Caco-2 (cell line): ENCODE results near the gene NCK1. TPM values are rescaled to one million over a fixed set of nuclear protein-coding genes. Genes with fewer than 3 reads are reported as not detected.

Source experiments
- BruUV-seq: library from RNA; stranded (reverse); fragments of 400-500 nt; replicated peaks from 2 replicates; lab custom pipeline; 2021; lab: Mats Ljungman, UMichigan
- CTCF ChIA-PET: fragments of 300-600 bp; sonication (Branson Sonifier 250); formaldehyde crosslinking; loops from one replicate; lab custom pipeline; 2022; ENCODE audit warnings: antibody characterized with exemption; lab: Charles Lee
- POLR2A ChIA-PET: fragments of 300-600 bp; sonication (Branson Sonifier 250); formaldehyde crosslinking; loops from one replicate; lab custom pipeline; 2022; ENCODE audit warnings: antibody characterized with exemption; lab: Charles Lee
- DNase-seq, 2 experiments: peaks; one replicate each; pipeline versions ENCODE4 v3.0.0 to v3.0.0-alpha.2; 2020 to 2022
- H3K27me3 ChIP-seq: replicated peaks from 2 replicates; pipeline ENCODE4 v1.6.0; 2011; ENCODE audit warnings: low read length; ENCODE audit not compliant: control insufficient read depth, insufficient read depth
- H3K36me3 ChIP-seq: 2 replicates; pipeline ENCODE4 v1.5.1; 2011; ENCODE audit warnings: low read length; ENCODE audit not compliant: control insufficient read depth, insufficient read depth
- H3K4me1 ChIP-seq: fragments of 250-450 bp; sonication (Bioruptor Pico); 2 replicates; pipeline ENCODE4 v1.5.1; 2020; ENCODE audit warnings: mild to moderate bottlenecking
- H3K4me3 ChIP-seq: 2 replicates; pipeline ENCODE4 v1.5.1; 2011; ENCODE audit warnings: low read depth, mild to moderate bottlenecking, control low read depth, low read length
- H3K9me3 ChIP-seq: fragments of 250-450 bp; sonication (Bioruptor Pico); 2 replicates; pipeline ENCODE4 v1.5.1; 2020; ENCODE audit warnings: mild to moderate bottlenecking, moderate library complexity
- H3K27ac Mint-ChIP-seq: one replicate; pipeline ENCODE4 v1.8.0; 2022; ENCODE audit warnings: mixed read lengths; ENCODE audit not compliant: unreplicated experiment
- H3K27me3 Mint-ChIP-seq: one replicate; pipeline ENCODE4 v1.8.0; 2022; ENCODE audit warnings: mixed read lengths; ENCODE audit not compliant: insufficient read depth, unreplicated experiment
- H3K36me3 Mint-ChIP-seq: one replicate; pipeline ENCODE4 v1.8.0; 2022; ENCODE audit warnings: mild to moderate bottlenecking, mixed read lengths; ENCODE audit not compliant: insufficient read depth, unreplicated experiment
- H3K4me1 Mint-ChIP-seq: one replicate; pipeline ENCODE4 v1.8.0; 2022; ENCODE audit warnings: low read depth, mixed read lengths; ENCODE audit not compliant: unreplicated experiment
- H3K4me3 Mint-ChIP-seq: one replicate; pipeline ENCODE4 v1.8.0; 2022; ENCODE audit warnings: mild to moderate bottlenecking, moderate library complexity, mixed read lengths; ENCODE audit not compliant: unreplicated experiment
- H3K9me3 Mint-ChIP-seq: one replicate; pipeline ENCODE4 v1.8.0; 2022; ENCODE audit warnings: mixed read lengths; ENCODE audit not compliant: unreplicated experiment
- CTCF ChIP-seq, 2 experiments: fragments of 200-600 bp in 1 of 2; IDR thresholded peaks; 1 replicate in 1 of 2; 2 replicates in 1 of 2; pipeline versions ENCODE4 v1.5.1 to v1.8.0; 2011 to 2022; ENCODE audit warnings: antibody characterized with exemption in 1 of 2, control low read depth in 1 of 2, inconsistent platforms in 1 of 2, low read depth in 1 of 2, low read length in 1 of 2, mild to moderate bottlenecking in 1 of 2, moderate library complexity in 1 of 2; ENCODE audit not compliant: insufficient read depth in 1 of 2, severe bottlenecking in 1 of 2, unreplicated experiment in 1 of 2
- intact Hi-C: fragments of 100-400 bp; cut with micrococcal nuclease; formaldehyde crosslinking; loops from one replicate; pipeline ENCODE4 v1.10.0; 2022; ENCODE audit not compliant: unreplicated experiment
- total RNA-seq: library from RNA; stranded (reverse); gene quantifications from 2 replicates; pipeline ENCODE4 v1.2.3, GENCODE V29; 2022

NCK1 gene
- total RNA-seq, 1 experiment from 2014 or later: 37.3 TPM

DNA sequence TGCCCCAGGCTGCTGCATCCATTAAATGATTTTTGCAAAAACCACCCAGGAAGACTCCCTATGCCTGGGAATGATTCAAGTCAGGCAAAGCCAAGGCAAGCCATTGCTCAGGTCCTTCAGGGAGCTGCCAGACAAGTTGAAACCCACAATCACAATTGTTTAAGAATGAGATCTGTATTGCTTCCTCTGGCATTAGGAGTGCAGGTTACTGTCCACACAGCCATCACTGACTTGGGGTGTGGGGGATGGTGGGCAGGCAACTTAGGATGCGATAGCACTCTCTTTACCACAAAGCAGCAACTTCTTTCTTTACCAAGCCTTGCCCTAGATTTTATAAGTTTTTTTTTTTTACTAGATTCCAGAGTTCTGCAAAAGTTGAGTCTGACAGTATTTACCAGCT lies 80.8 kb downstream of the NCK1 start:
- CTCF ChIA-PET: no interaction called here
- no peak for TF ChIP-seq CTCF (IDR thresholded peaks at IDR 0.05; ENCODE audit: insufficient read depth in 1 of 2, low read depth in 1 of 2, low read length in 1 of 2, severe bottlenecking in 1 of 2, unreplicated experiment in 1 of 2)
- Mint-ChIP-seq H3K9me3 (no peaks in the 10 kb centered on the region), H3K27ac (no peak overlapping the region), H3K27me3 (no peaks in the 10 kb centered on the region), H3K36me3 (peaks cover 15% of the 10 kb centered on the region), H3K4me3 (no peak overlapping the region), H3K4me1 (peaks cover 8% of the 10 kb centered on the region)
- POLR2A ChIA-PET: no interaction called here
- no TSS peak for BruUV-seq
- Histone ChIP-seq H3K27me3 (no peaks in the 10 kb centered on the region), H3K4me3 (no peak overlapping the region), H3K36me3 (no peaks in the 10 kb centered on the region), H3K4me1 (peaks cover 16% of the 10 kb centered on the region), H3K9me3 (no peaks in the 10 kb centered on the region)
- DNase-seq: no peak
- intact Hi-C loops: no loop called here

GRCh38 chr3:136943436-136943835 lies 81.4 kb downstream of the NCK1 start:
- H3K36me3 Mint-ChIP-seq: peaks cover 16% of the 10 kb centered on the region

GRCh38 chr3:136946978-136947377 lies 85.0 kb downstream of the NCK1 start:
- TF ChIP-seq CTCF (IDR thresholded peaks at IDR 0.05; ENCODE audit: insufficient read depth in 1 of 2, low read depth in 1 of 2, low read length in 1 of 2, severe bottlenecking in 1 of 2, unreplicated experiment in 1 of 2): no peak
- H3K27me3 Mint-ChIP-seq: no peaks in the 10 kb centered on the region
- H3K36me3 Mint-ChIP-seq: peaks cover 16% of the 10 kb centered on the region
- H3K4me1 Mint-ChIP-seq: peaks cover 10% of the 10 kb centered on the region
- Histone ChIP-seq H3K9me3 (no peaks in the 10 kb centered on the region), H3K4me3 (no peak overlapping the region), H3K36me3 (no peaks in the 10 kb centered on the region), H3K27me3 (no peaks in the 10 kb centered on the region), H3K4me1 (peaks cover 9% of the 10 kb centered on the region; the same call in 1 of the 2 replicates)
- no TSS peak for BruUV-seq
- no peak overlapping the region for H3K4me3 Mint-ChIP-seq
- no peak overlapping the region for H3K27ac Mint-ChIP-seq
- CTCF ChIA-PET: no interaction called here
- POLR2A ChIA-PET: no interaction called here
- intact Hi-C loops: no loop called here
- DNase-seq: no peak
- H3K9me3 Mint-ChIP-seq: no peaks in the 10 kb centered on the region

More at GRCh38 chr3:136943436-136943835, 81.4 kb downstream of the NCK1 start:
- H3K4me3 ChIP-seq: no peak overlapping the region
- no TSS peak for BruUV-seq
- no peak for TF ChIP-seq CTCF (IDR thresholded peaks at IDR 0.05; ENCODE audit: insufficient read depth in 1 of 2, low read depth in 1 of 2, low read length in 1 of 2, severe bottlenecking in 1 of 2, unreplicated experiment in 1 of 2)
- no peak for DNase-seq
- ChIA-PET CTCF (no interaction called here), POLR2A (no interaction called here)
- H3K27me3 ChIP-seq: no peaks in the 10 kb centered on the region
- H3K9me3 Mint-ChIP-seq: no peaks in the 10 kb centered on the region
- H3K36me3 ChIP-seq: no peaks in the 10 kb centered on the region
- peaks cover 12% of the 10 kb centered on the region for H3K4me1 ChIP-seq
- H3K27ac Mint-ChIP-seq: no peak overlapping the region
- H3K4me1 Mint-ChIP-seq: peaks cover 10% of the 10 kb centered on the region
- no peak overlapping the region for H3K4me3 Mint-ChIP-seq
- intact Hi-C loops: no loop called here
- H3K27me3 Mint-ChIP-seq: no peaks in the 10 kb centered on the region
- H3K9me3 ChIP-seq: no peaks in the 10 kb centered on the region
